ENCODE data around the gene CHMP3.
A peak's percentile ranks its signal among the peaks of the same experiment; 100 is the strongest.

Gene CHMP3

GRCh38 chr2:86577817-86578456 lies 14.7 kb upstream of the CHMP3 start:
- Histone ChIP-seq H3K4me3 (replicated peaks; ENCODE audit: low read depth, low read length) (no peak overlapping the region), H3K36me3 (ENCODE audit: control insufficient read depth, insufficient read depth, low read length) (no peaks in the 10 kb centered on the region), H3K27me3 (replicated peaks; ENCODE audit: control insufficient read depth, insufficient read depth, low read length) (no peaks in the 10 kb centered on the region)
- no peak for DNase-seq (ENCODE audit: extremely low read depth, insufficient read length)
- TF ChIP-seq CTCF (IDR thresholded peaks at IDR 0.05; ENCODE audit: insufficient read depth, low read length, poor library complexity, severe bottlenecking) = no peak

- TF ChIP-seq CTCF (IDR thresholded peaks at IDR 0.05; ENCODE audit: insufficient read depth, low read length, poor library complexity, severe bottlenecking) = no peak
- no peak overlapping the region for H3K4me3 ChIP-seq (replicated peaks; ENCODE audit: low read depth, low read length)
- DNase-seq (ENCODE audit: extremely low read depth, insufficient read length) = no peak
- H3K36me3 ChIP-seq (ENCODE audit: control insufficient read depth, insufficient read depth, low read length) = no peaks in the 10 kb centered on the region
- no peaks in the 10 kb centered on the region for H3K27me3 ChIP-seq (replicated peaks; ENCODE audit: control insufficient read depth, insufficient read depth, low read length)
Measured at GRCh38 chr2:86570059-86570458, 6.8 kb upstream of the CHMP3 start.

GRCh38 chr2:86566821-86567190 lies 3.6 kb upstream of the CHMP3 start:
- Histone ChIP-seq H3K36me3 (ENCODE audit: control insufficient read depth, insufficient read depth, low read length) (no peaks in the 10 kb centered on the region), H3K4me3 (replicated peaks; ENCODE audit: low read depth, low read length) (no peak overlapping the region), H3K27me3 (replicated peaks; ENCODE audit: control insufficient read depth, insufficient read depth, low read length) (no peaks in the 10 kb centered on the region)
- no peak for TF ChIP-seq CTCF (IDR thresholded peaks at IDR 0.05; ENCODE audit: insufficient read depth, low read length, poor library complexity, severe bottlenecking)
- DNase-seq (ENCODE audit: extremely low read depth, insufficient read length) = no peak

- H3K4me3 ChIP-seq (replicated peaks; ENCODE audit: low read depth, low read length) = no peak overlapping the region
- no peak for TF ChIP-seq CTCF (IDR thresholded peaks at IDR 0.05; ENCODE audit: insufficient read depth, low read length, poor library complexity, severe bottlenecking)
- DNase-seq (ENCODE audit: extremely low read depth, insufficient read length) = no peak
- no peaks in the 10 kb centered on the region for H3K36me3 ChIP-seq (ENCODE audit: control insufficient read depth, insufficient read depth, low read length)
- no peaks in the 10 kb centered on the region for H3K27me3 ChIP-seq (replicated peaks; ENCODE audit: control insufficient read depth, insufficient read depth, low read length)
Measured at GRCh38 chr2:86566158-86566820, 3.0 kb upstream of the CHMP3 start.

GRCh38 chr2:86563650-86564061 lies 413 bp upstream of the CHMP3 start:
- H3K27me3 ChIP-seq (replicated peaks; ENCODE audit: control insufficient read depth, insufficient read depth, low read length) = no peaks in the 10 kb centered on the region
- no peaks in the 10 kb centered on the region for H3K36me3 ChIP-seq (ENCODE audit: control insufficient read depth, insufficient read depth, low read length)
- H3K4me3 ChIP-seq (replicated peaks; ENCODE audit: low read depth, low read length) = peak overlapping the region; percentile 93; the same call in 1 of the 2 replicates
- DNase-seq (ENCODE audit: extremely low read depth, insufficient read length) = peak; percentile 4
- TF ChIP-seq CTCF (IDR thresholded peaks at IDR 0.05; ENCODE audit: insufficient read depth, low read length, poor library complexity, severe bottlenecking) = no peak
